ENCODE data around the gene C1QTNF5. TPM values are rescaled to one million over a fixed set of nuclear protein-coding genes. Genes with fewer than 3 reads are reported as not detected.

Gene C1QTNF5
- total RNA-seq, 4 donors from 2014 or later = 4.0 to 16.0 (median 6.0) TPM

GRCh38 chr11:119372260-119373058 is 31.8 kb upstream of the C1QTNF5 start:
- Histone ChIP-seq H3K4me3 (peak overlapping the region in 1 of 4 donors; percentile 32), H3K27ac (peak overlapping the region; percentile 96 to 99 (median 98)), H3K36me3 (no peaks in the 10 kb centered on the region), H3K9me3 (no peaks in the 10 kb centered on the region), H3K4me1 (peaks cover 92 to 100% of the 10 kb centered on the region in 2 donors), H3K27me3 (no peaks in the 10 kb centered on the region)
- TF ChIP-seq POLR2A (IDR thresholded peaks at IDR 0.05) = no peak
- no peak for TF ChIP-seq CTCF (IDR thresholded peaks at IDR 0.05 in 4 of 5, conservative IDR thresholded peaks at IDR 0.05 in 1 of 5)
- in situ Hi-C loops (cut with MboI; ENCODE audit: low sequenced_read_pairs in 4 of 4) = no loop called here
- peak; percentile 70 to 78 for DNase-seq
- intact Hi-C loops (cut with DNase I; ENCODE audit: low total_unique reads) = no loop called here
- peak in 1 of 2 donors; percentile 6 for ATAC-seq

GRCh38 chr11:119371778-119372182 is 31.1 kb upstream of the C1QTNF5 start:
- H3K4me1 ChIP-seq = peaks cover 92 to 100% of the 10 kb centered on the region in 2 donors
- H3K36me3 ChIP-seq = no peaks in the 10 kb centered on the region
- DNase-seq (peak in 1 of 2 donors; percentile 85), ATAC-seq (peak; percentile 15 to 19)
- H3K9me3 ChIP-seq = no peaks in the 10 kb centered on the region
- in situ Hi-C loops (cut with MboI; ENCODE audit: low sequenced_read_pairs in 4 of 4) = no loop called here
- TF ChIP-seq POLR2A (IDR thresholded peaks at IDR 0.05) (peak; percentile 53 to 60), CTCF (IDR thresholded peaks at IDR 0.05 in 4 of 5, conservative IDR thresholded peaks at IDR 0.05 in 1 of 5) (peak; percentile 25 to 44 (median 37))
- intact Hi-C loops (cut with DNase I; ENCODE audit: low total_unique reads) = loop anchor here (1.0 kb wide), 1 partner anchor 10 kb away; no protein-coding TSS in a partner anchor
- no peaks in the 10 kb centered on the region for H3K27me3 ChIP-seq
- H3K27ac ChIP-seq = peak overlapping the region; percentile 96 to 99 (median 98)
- no peak overlapping the region for H3K4me3 ChIP-seq

- Histone ChIP-seq H3K9me3 (no peaks in the 10 kb centered on the region), H3K4me3 (peak overlapping the region in 1 of 4 donors; percentile 3), H3K27ac (peak overlapping the region; percentile 96 to 99 (median 98)), H3K36me3 (no peaks in the 10 kb centered on the region), H3K27me3 (no peaks in the 10 kb centered on the region), H3K4me1 (peaks cover 93 to 100% of the 10 kb centered on the region in 2 donors)
- intact Hi-C loops (cut with DNase I; ENCODE audit: low total_unique reads) (loop anchor here (1.0 kb wide), 1 partner anchor 10 kb away; no protein-coding TSS in a partner anchor), in situ Hi-C loops (cut with MboI; ENCODE audit: low sequenced_read_pairs in 4 of 4) (no loop called here)
- peak; percentile 65 to 85 for DNase-seq
- TF ChIP-seq CTCF (IDR thresholded peaks at IDR 0.05 in 4 of 5, conservative IDR thresholded peaks at IDR 0.05 in 1 of 5) (no peak), POLR2A (IDR thresholded peaks at IDR 0.05) (no peak)
- peak; percentile 17 to 25 for ATAC-seq
Measured at GRCh38 chr11:119371067-119371601, 30.5 kb upstream of the C1QTNF5 start.

- Histone ChIP-seq H3K9me3 (no peaks in the 10 kb centered on the region), H3K4me1 (peaks cover 98 to 100% of the 10 kb centered on the region in 2 donors), H3K27me3 (no peaks in the 10 kb centered on the region), H3K27ac (peak overlapping the region; percentile 96 to 99 (median 98)), H3K36me3 (no peaks in the 10 kb centered on the region), H3K4me3 (peak overlapping the region in 1 of 4 donors; percentile 3)
- intact Hi-C loops (cut with DNase I; ENCODE audit: low total_unique reads) = loop anchor here (1.0 kb wide), 1 partner anchor 9 kb away; no protein-coding TSS in a partner anchor
- DNase-seq = peak; percentile 64 to 96
- in situ Hi-C loops (cut with MboI; ENCODE audit: low sequenced_read_pairs in 4 of 4) = no loop called here
- TF ChIP-seq POLR2A (IDR thresholded peaks at IDR 0.05) = peak in 1 of 2 donors; percentile 32
- TF ChIP-seq CTCF (IDR thresholded peaks at IDR 0.05 in 4 of 5, conservative IDR thresholded peaks at IDR 0.05 in 1 of 5) = no peak
- ATAC-seq = peak; percentile 32 to 52
Measured at GRCh38 chr11:119370486-119371046, 29.9 kb upstream of the C1QTNF5 start.

All from gastrocnemius medialis (tissue), 4 donors.